Regular cardiac myocyte (primary cell): Measurements from ENCODE around the gene ZNF12. TPM values are rescaled to one million over a fixed set of nuclear protein-coding genes. Genes with fewer than 3 reads are reported as not detected.

ENCODE experiments used
- total RNA-seq: library from RNA; depleted of rRNA; stranded (reverse); fragments of >200 nt; gene quantifications from 2 replicates; pipeline ENCODE4 v1.2.3, GENCODE V29; 2014

Gene ZNF12
- 14.6 and 26.8 TPM in 2 replicates for total RNA-seq

DNA sequence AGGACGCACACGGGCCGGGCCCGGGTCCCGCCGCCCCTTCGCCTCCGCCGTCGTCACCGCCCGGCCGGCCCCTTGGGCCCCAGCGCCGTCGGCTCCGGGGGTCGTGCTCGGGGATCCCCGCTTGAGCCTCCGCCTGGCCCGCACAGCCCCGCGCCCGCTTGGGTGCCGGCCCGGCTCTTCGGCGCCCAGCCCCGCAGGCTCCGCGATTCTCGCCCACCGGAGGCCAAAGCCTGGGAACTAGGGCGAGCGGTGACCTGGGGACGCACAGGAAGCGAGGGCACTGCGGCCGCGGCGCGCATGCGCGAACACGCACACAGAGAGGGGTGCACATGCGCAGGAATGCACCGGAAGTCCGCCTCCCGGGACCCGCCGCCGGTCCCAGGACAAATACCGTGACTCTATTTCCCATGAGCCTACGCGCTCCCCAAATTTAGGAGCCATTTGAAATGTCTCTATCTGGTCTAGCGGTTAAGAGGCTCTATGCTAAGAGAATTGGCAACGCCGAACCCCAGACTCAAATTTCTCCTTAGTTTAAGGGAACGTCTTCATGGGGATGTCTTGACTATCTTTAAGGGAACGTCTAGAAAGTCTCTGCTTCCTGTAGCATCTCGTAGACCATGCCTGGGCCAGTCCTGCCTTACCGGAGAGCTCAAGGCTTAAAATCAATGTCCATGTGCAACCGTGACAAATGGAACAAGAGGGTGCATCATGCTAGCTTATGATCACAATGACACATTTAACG is at the start of gene ZNF12:
Gene ZNF12, minus strand, starts transcription at position 282 of the 742 bp plus-strand sequence. CDS start 1,774 bp downstream, outside the sequence.

DNA sequence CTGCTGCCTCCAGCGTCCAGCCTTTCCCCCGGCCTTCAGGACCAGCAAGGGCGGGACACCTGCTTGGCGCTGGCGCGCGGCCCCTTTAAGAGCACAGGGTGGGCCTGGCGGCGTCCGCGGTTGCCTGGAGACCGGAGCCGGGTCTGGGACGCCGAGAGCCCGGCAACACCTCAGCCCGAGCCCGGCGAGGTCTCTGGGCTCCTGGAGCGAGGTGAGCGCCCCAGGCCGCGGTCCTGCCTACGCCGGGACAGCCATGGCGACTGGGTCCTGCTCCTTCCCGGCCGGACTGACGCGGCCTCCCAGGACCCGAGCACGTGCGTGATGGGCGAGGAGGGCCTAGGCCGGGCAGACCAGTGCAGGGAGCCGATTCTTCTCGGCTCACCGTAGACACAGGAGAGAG is 47.2 kb upstream of the ZNF12 start, which contains the start of gene RSPH10B2:
Gene RSPH10B2, plus strand, starts transcription at position 140 of the 400 bp plus-strand sequence. CDS start 3,575 bp downstream, outside the sequence.

Other genes with a start within 250 kb of the ZNF12 start
- gene KDELR2, start 222.8 kb downstream of the ZNF12 start, total RNA-seq, result 247 and 307 TPM in 2 replicates
- under 0.01 TPM in 1 of 2 replicates, not detected in the other for gene GRID2IP, start 155.5 kb downstream of the ZNF12 start, total RNA-seq
- 39.9 and 58.6 TPM in 2 replicates for gene ZDHHC4, start 129.5 kb downstream of the ZNF12 start, total RNA-seq
- 6.7 and 9.0 TPM in 2 replicates for gene INTS15, start 116.9 kb downstream of the ZNF12 start, total RNA-seq
- 0.19 and 0.28 TPM in 2 replicates for gene ZNF853, start 91.3 kb downstream of the ZNF12 start, total RNA-seq
- gene ZNF316, start 69.6 kb downstream of the ZNF12 start, total RNA-seq, result 15.5 and 15.7 TPM in 2 replicates
- 0.85 TPM in 1 of 2 replicates, not detected in the other for gene RSPH10B2, start 47.2 kb upstream of the ZNF12 start, total RNA-seq
- 27.0 and 30.7 TPM in 2 replicates for gene CCZ1B, start 119.3 kb upstream of the ZNF12 start, total RNA-seq